HCT116 (cell line): ENCODE measurements around the gene GGCT. TPM values are rescaled to one million over a fixed set of nuclear protein-coding genes. Genes with fewer than 3 reads are reported as not detected.

Experiments used
- ATAC-seq: fragments of 200-7000 bp; cut with Tn5 transposase; 2 replicates; pipeline ENCODE4 v1.9.1; 2020; ENCODE audit warnings: mild to moderate bottlenecking, moderate library complexity
- BruUV-seq: library from RNA; stranded (reverse); fragments of 400-500 nt; replicated peaks from 2 replicates; lab custom pipeline; 2021; lab: Mats Ljungman, UMichigan
- CTCF ChIA-PET: fragments of 300-600 bp; sonication (Branson Sonifier 250); formaldehyde crosslinking; loops from one replicate; lab custom pipeline; 2021; ENCODE audit warnings: antibody characterized with exemption; lab: Charles Lee
- POLR2A ChIA-PET: fragments of 300-600, 350-600 bp; sonication (Branson Sonifier 250); formaldehyde crosslinking; loops from one replicate; lab custom pipeline; 2021; ENCODE audit warnings: antibody characterized with exemption; lab: Charles Lee
- RAD21 ChIA-PET, 2 experiments: fragments of 300-600 bp; sonication (Branson Sonifier 250); formaldehyde crosslinking; loops; one replicate each; lab custom pipeline; 2023; ENCODE audit warnings: low total read pairs in 2 of 2; ENCODE audit not compliant: uncharacterized antibody in 2 of 2, unreplicated experiment in 2 of 2, low non-redundant PET in 1 of 2; lab: Charles Lee
- DNase-seq: peaks from one replicate; pipeline ENCODE4 v3.0.0-alpha.2; 2010; ENCODE audit warnings: low read depth, low spot score
- H2AFZ ChIP-seq: fragments of 200-600 bp; shearing (Covaris generic), sonication (generic); 2 replicates; pipeline ENCODE4 v1.6.1; 2017; ENCODE audit warnings: low read depth, mixed run types, mixed read lengths, antibody characterized with exemption, low read length; ENCODE audit not compliant: poor library complexity, severe bottlenecking
- H3K27ac ChIP-seq: 2 replicates; pipeline ENCODE4 v1.5.1; 2012; ENCODE audit warnings: low read depth, low read length
- H3K27me3 ChIP-seq: fragments of 200-600 bp; sonication (generic); 2 replicates; pipeline ENCODE4 v1.6.1; 2016; ENCODE audit warnings: mixed run types, low read length, mixed read lengths; ENCODE audit not compliant: insufficient read depth
- H3K36me3 ChIP-seq, 2 experiments: fragments of 200-500 bp in 1 of 2; fragments of 200-600 bp in 1 of 2; sonication (Bioruptor generic) in 1 of 2; sonication (generic) in 1 of 2; 2 replicates each; pipeline versions ENCODE4 v1.5.1 to v1.6.1; 2014 to 2016; ENCODE audit warnings: low read length in 2 of 2, inconsistent platforms in 1 of 2, mixed read lengths in 1 of 2, mixed run types in 1 of 2; ENCODE audit not compliant: insufficient read depth in 2 of 2, control insufficient read depth in 1 of 2
- H3K4me1 ChIP-seq, 2 experiments: fragments of 200-600 bp in 1 of 2; sonication (generic) in 1 of 2; 2 replicates each; pipeline versions ENCODE4 v1.5.1 to v1.6.1; 2012 to 2017; ENCODE audit warnings: low read length in 2 of 2, inconsistent platforms in 1 of 2, mild to moderate bottlenecking in 1 of 2, mixed read lengths in 1 of 2, mixed run types in 1 of 2, moderate library complexity in 1 of 2; ENCODE audit not compliant: insufficient read depth in 2 of 2, control insufficient read depth in 1 of 2
- H3K4me2 ChIP-seq: fragments of 200-600 bp; sonication (generic); 2 replicates; pipeline ENCODE4 v1.6.1; 2017; ENCODE audit warnings: mixed run types, low read length, mixed read lengths
- H3K4me3 ChIP-seq, 2 experiments: fragments of 200-600 bp in 1 of 2; sonication (generic) in 1 of 2; replicated peaks in 1 of 2; 2 replicates each; pipeline ENCODE4 v1.5.1; 2011 to 2016; ENCODE audit warnings: low read length in 2 of 2, control low read depth in 1 of 2, low read depth in 1 of 2, mild to moderate bottlenecking in 1 of 2, mixed read lengths in 1 of 2, mixed run types in 1 of 2
- H3K79me2 ChIP-seq: fragments of 200-600 bp; sonication (generic); 2 replicates; pipeline ENCODE4 v1.6.1; 2017; ENCODE audit warnings: mild to moderate bottlenecking, mixed run types, low read length, moderate library complexity, mixed read lengths; ENCODE audit not compliant: insufficient read depth
- H3K9ac ChIP-seq: fragments of 200-600 bp; sonication (generic); 2 replicates; pipeline ENCODE4 v1.6.1; 2016; ENCODE audit warnings: low read length, mixed read lengths
- H3K9me2 ChIP-seq: fragments of 200-600 bp; sonication (generic), shearing (Covaris generic); 2 replicates; pipeline ENCODE4 v1.6.1; 2017; ENCODE audit warnings: mixed run types, mild to moderate bottlenecking, moderate library complexity; ENCODE audit not compliant: insufficient read depth
- H3K9me3 ChIP-seq, 2 experiments: fragments of 200-500 bp in 1 of 2; fragments of 200-600 bp in 1 of 2; sonication (Bioruptor generic) in 1 of 2; sonication (generic) in 1 of 2; 2 replicates each; pipeline ENCODE4 v1.6.1; 2014 to 2017; ENCODE audit warnings: low read length in 2 of 2, mixed read lengths in 2 of 2, inconsistent platforms in 1 of 2, low read depth in 1 of 2, mild to moderate bottlenecking in 1 of 2, mixed run types in 1 of 2, moderate library complexity in 1 of 2; ENCODE audit not compliant: control insufficient read depth in 1 of 2, insufficient read depth in 1 of 2
- H4K20me1 ChIP-seq: fragments of 200-600 bp; sonication (generic), shearing (Covaris generic); 2 replicates; pipeline ENCODE4 v1.6.1; 2017; ENCODE audit warnings: mixed run types, mild to moderate bottlenecking, moderate library complexity; ENCODE audit not compliant: insufficient read depth
- CBX3 ChIP-seq: IDR thresholded peaks from 2 replicates; pipeline ENCODE4 v1.6.1; 2012; ENCODE audit warnings: low read depth
- MAX ChIP-seq: IDR thresholded peaks from 2 replicates; pipeline ENCODE4 v1.6.1; 2012
- POLR2A ChIP-seq: IDR thresholded peaks from 2 replicates; pipeline ENCODE4 v1.7.0; 2011; ENCODE audit warnings: borderline replicate concordance; ENCODE audit not compliant: insufficient read depth, insufficient read length; ENCODE audit errors: extremely low read depth
- RAD21 ChIP-seq: IDR thresholded peaks from 2 replicates; pipeline ENCODE4 v1.6.1; 2012; ENCODE audit warnings: low read depth, mild to moderate bottlenecking
- SIN3A ChIP-seq: IDR thresholded peaks from 2 replicates; pipeline ENCODE4 v1.6.1; 2012; ENCODE audit warnings: low read depth
- SP1 ChIP-seq: IDR thresholded peaks from 2 replicates; pipeline ENCODE4 v1.6.1; 2012; ENCODE audit warnings: low read depth
- YY1 ChIP-seq: IDR thresholded peaks from 2 replicates; pipeline ENCODE4 v1.6.1; 2011; ENCODE audit warnings: low read length, low read depth, moderate library complexity, mild to moderate bottlenecking; ENCODE audit not compliant: insufficient replicate concordance; ENCODE audit errors: extremely low read depth
- ZBTB33 ChIP-seq: IDR thresholded peaks from 2 replicates; pipeline ENCODE4 v1.6.1; 2011; ENCODE audit warnings: mild to moderate bottlenecking, low read length, moderate library complexity; ENCODE audit not compliant: insufficient replicate concordance; ENCODE audit errors: extremely low read depth
- ZNF274 ChIP-seq: fragments of 200-500 bp; sonication (Bioruptor generic); IDR thresholded peaks from 2 replicates; pipeline ENCODE4 v1.6.1; 2014; ENCODE audit warnings: mild to moderate bottlenecking, low read depth, low read length, inconsistent platforms
- intact Hi-C: fragments of 100-400 bp; cut with micrococcal nuclease; formaldehyde crosslinking; loops from 2 replicates; pipeline ENCODE4 v1.10.0; 2022
- total RNA-seq: library from RNA; stranded (reverse); gene quantifications from one replicate; pipeline ENCODE4 v1.2.1, GENCODE V29; 2021; ENCODE audit not compliant: unreplicated experiment
- TF ChIP-seq, protein P1 (sequence below), 3 experiments: fragments of 200-600 bp in 1 of 3; sonication (generic) in 1 of 3; IDR thresholded peaks in 2 of 3; conservative IDR thresholded peaks in 1 of 3; 2 replicates each; pipeline ENCODE4 v1.5.1; 2012 to 2017; ENCODE audit warnings: low read depth in 2 of 3, low read length in 2 of 3, antibody characterized with exemption in 1 of 3, borderline replicate concordance in 1 of 3, control low read depth in 1 of 3, mild to moderate bottlenecking in 1 of 3, mixed read lengths in 1 of 3, mixed run types in 1 of 3, moderate library complexity in 1 of 3; ENCODE audit not compliant: insufficient read depth in 1 of 3
- TF ChIP-seq, protein P2 (sequence below): IDR thresholded peaks from 2 replicates; pipeline ENCODE4 v1.6.1; 2012

The GGCT gene
- total RNA-seq, 1 experiment from 2014 or later: 60.6 TPM

DNA sequence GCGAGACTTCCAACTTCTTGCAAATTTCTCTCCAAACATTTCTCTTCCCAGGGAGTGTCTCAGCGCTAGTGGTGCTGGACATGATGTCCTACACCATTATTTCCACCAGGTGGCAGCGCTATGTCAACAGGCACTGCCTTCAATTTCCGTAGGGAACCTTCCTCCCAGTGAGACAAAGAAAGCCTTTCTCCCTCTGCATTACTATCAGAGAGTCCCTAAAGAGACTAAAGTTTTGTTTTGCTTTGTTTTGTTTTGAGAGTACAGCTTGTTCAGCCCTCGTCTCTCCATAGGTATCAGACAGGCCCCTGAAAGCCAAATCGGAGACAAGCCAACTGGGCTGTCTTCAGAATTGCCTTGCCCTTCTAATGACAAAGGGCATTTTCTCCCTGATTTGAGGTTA is 44.2 kb upstream of the GGCT start:
- Histone ChIP-seq H3K4me3 (no peak overlapping the region), H3K4me2 (0 out of 2 replicates have a peak overlapping the region, but pooled peaks have one; percentile 22), H3K9ac (no peak overlapping the region), H3K9me2 (no peaks in the 10 kb centered on the region), H2AFZ (no peak overlapping the region), H3K9me3 (no peaks in the 10 kb centered on the region), H3K36me3 (no peaks in the 10 kb centered on the region), H3K4me1 (peaks cover 24 to 36% of the 10 kb centered on the region in 2 experiments), H3K27ac (no peak overlapping the region), H3K79me2 (no peaks in the 10 kb centered on the region), H3K27me3 (no peaks in the 10 kb centered on the region), H4K20me1 (no peaks in the 10 kb centered on the region)
- ChIA-PET RAD21 (interaction anchor here (1.4 to 1.6 kb wide), 2 partner anchors 15 kb away, joined by 9 to 10 read pairs; no protein-coding TSS in a partner anchor), POLR2A (interaction anchor here (2.5 kb wide), 1 partner anchor 15 kb away, joined by 6 read pairs; no protein-coding TSS in a partner anchor), CTCF (interaction anchor here (1.6 to 3.9 kb wide), 2 partner anchors 15 to 191 kb away, joined by 7 to 50 read pairs; no protein-coding TSS in a partner anchor)
- DNase-seq (peak; percentile 52), ATAC-seq (peak; percentile 77)
- TF ChIP-seq CBX3 (0 out of 2 replicates have a peak, but pooled peaks have one; percentile 26), RAD21 (peak; percentile 76), POLR2A (no peak)
- TF ChIP-seq, protein P1, sequence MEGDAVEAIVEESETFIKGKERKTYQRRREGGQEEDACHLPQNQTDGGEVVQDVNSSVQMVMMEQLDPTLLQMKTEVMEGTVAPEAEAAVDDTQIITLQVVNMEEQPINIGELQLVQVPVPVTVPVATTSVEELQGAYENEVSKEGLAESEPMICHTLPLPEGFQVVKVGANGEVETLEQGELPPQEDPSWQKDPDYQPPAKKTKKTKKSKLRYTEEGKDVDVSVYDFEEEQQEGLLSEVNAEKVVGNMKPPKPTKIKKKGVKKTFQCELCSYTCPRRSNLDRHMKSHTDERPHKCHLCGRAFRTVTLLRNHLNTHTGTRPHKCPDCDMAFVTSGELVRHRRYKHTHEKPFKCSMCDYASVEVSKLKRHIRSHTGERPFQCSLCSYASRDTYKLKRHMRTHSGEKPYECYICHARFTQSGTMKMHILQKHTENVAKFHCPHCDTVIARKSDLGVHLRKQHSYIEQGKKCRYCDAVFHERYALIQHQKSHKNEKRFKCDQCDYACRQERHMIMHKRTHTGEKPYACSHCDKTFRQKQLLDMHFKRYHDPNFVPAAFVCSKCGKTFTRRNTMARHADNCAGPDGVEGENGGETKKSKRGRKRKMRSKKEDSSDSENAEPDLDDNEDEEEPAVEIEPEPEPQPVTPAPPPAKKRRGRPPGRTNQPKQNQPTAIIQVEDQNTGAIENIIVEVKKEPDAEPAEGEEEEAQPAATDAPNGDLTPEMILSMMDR (IDR thresholded peaks at IDR 0.05 in 2 of 3, conservative IDR thresholded peaks at IDR 0.05 in 1 of 3; ENCODE audit: borderline replicate concordance in 1 of 3, insufficient read depth in 1 of 3, low read depth in 2 of 3, low read length in 2 of 3): peak; percentile 63 to 86 (median 73); a peak in 5 of 6 replicates
- intact Hi-C loops: loop anchor here (1.0 to 5.0 kb wide), 3 partner anchors 15 to 272 kb away; no protein-coding TSS in a partner anchor
- BruUV-seq: no TSS peak

DNA sequence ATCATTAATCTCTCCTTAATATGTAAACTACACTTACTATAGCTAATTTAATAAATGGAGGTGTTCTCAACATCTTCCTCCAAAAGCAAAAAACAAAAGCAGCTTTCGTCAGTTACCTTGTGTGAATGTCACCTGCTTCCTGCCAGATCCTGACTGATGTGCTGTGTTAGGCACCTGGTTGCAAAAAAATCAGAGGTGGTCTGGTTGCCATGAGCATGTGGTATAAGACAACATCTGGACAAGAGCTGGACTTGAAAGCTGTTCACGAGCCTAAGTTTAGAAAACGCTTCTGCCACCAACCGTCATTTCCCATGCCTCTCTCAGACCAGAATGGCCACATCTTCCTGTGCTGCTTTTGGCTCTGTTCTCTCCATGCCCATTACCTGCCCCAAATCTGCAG is 42.0 kb upstream of the GGCT start:
- intact Hi-C loops: loop anchor here (5.0 kb wide), 1 partner anchor 269 kb away; no protein-coding TSS in a partner anchor
- Histone ChIP-seq H3K4me1 (peaks cover 15 to 30% of the 10 kb centered on the region in 2 experiments), H3K36me3 (no peaks in the 10 kb centered on the region), H3K4me3 (no peak overlapping the region), H3K9me3 (no peaks in the 10 kb centered on the region), H3K27ac (no peak overlapping the region), H4K20me1 (no peaks in the 10 kb centered on the region), H3K4me2 (no peak overlapping the region), H3K79me2 (no peaks in the 10 kb centered on the region), H2AFZ (no peak overlapping the region), H3K27me3 (no peaks in the 10 kb centered on the region), H3K9me2 (no peaks in the 10 kb centered on the region), H3K9ac (no peak overlapping the region)
- CTCF ChIA-PET: interaction anchor here (1.0 kb wide), 1 partner anchor 17 kb away, joined by 3 read pairs; no protein-coding TSS in a partner anchor
- RAD21 ChIA-PET: no interaction called here
- ATAC-seq (no peak), DNase-seq (no peak)
- POLR2A ChIA-PET: no interaction called here
- no TSS peak for BruUV-seq
- TF ChIP-seq ZBTB33 (no peak), ZNF274 (no peak), RAD21 (no peak), SIN3A (no peak), SP1 (no peak), MAX (no peak), YY1 (no peak), CBX3 (no peak)
- TF ChIP-seq, protein P2, sequence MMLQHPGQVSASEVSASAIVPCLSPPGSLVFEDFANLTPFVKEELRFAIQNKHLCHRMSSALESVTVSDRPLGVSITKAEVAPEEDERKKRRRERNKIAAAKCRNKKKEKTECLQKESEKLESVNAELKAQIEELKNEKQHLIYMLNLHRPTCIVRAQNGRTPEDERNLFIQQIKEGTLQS: no peak
